K562 (cell line): Measurements from ENCODE around the gene CYSRT1. TPM values are rescaled to one million over a fixed set of nuclear protein-coding genes. Genes with fewer than 3 reads are reported as not detected.

Experiments
- ATAC-seq: fragments of 200-7000 bp; cut with Tn5 transposase; 3 replicates; pipeline ENCODE4 v1.9.1; 2020; ENCODE audit warnings: moderate library complexity
- BruUV-seq: library from RNA; stranded (reverse); fragments of 400-500 nt; replicated peaks from 2 replicates; lab custom pipeline; 2021; lab: Mats Ljungman, UMichigan
- CTCF ChIA-PET: fragments of 300-600 bp; formaldehyde crosslinking; extraction: SDS; loops from one replicate; lab custom pipeline; 2021; ENCODE audit warnings: low intra/inter-chr PET ratio; lab: Yijun Ruan, JAX
- POLR2A ChIA-PET: fragments of 300-600, 350-650 bp; sonication (Branson Sonifier 250); formaldehyde crosslinking; extraction: SDS; loops from one replicate; lab custom pipeline; 2021; ENCODE audit warnings: antibody characterized with exemption, inconsistent platforms; lab: Yijun Ruan, JAX
- DNase-seq, 4 experiments: peaks; one replicate each; pipeline versions ENCODE4 v3.0.0 to v3.0.0-alpha.2; 2011 to 2018; ENCODE audit warnings: low spot score in 3 of 4, mixed read lengths in 3 of 4; ENCODE audit errors: extremely low read depth in 1 of 4
- FAIRE-seq: peaks from 2 replicates; lab custom pipeline; 2011; peaks lifted over from hg19 to GRCh38; lab: Jason Lieb, UNC
- H2AFZ ChIP-seq: 2 replicates; pipeline ENCODE4 v1.6.0; 2011; ENCODE audit warnings: low read depth, low read length, control low read depth, inconsistent platforms
- H3K27ac ChIP-seq: fragments of 200-600 bp; 3 replicates; pipeline ENCODE4 v1.8.0; 2011; ENCODE audit warnings: low read depth, mild to moderate bottlenecking, control low read depth, inconsistent platforms, low read length, moderate library complexity, mixed read lengths; ENCODE audit errors: extremely low read depth
- H3K27me3 ChIP-seq, 2 experiments: fragments of 300-600 bp in 1 of 2; 2 replicates in 1 of 2; 3 replicates in 1 of 2; pipeline versions ENCODE4 v1.6.0 to v1.8.0; 2011; ENCODE audit warnings: inconsistent platforms in 2 of 2, low read length in 2 of 2, mild to moderate bottlenecking in 1 of 2, mixed read lengths in 1 of 2, moderate library complexity in 1 of 2; ENCODE audit not compliant: control insufficient read depth in 2 of 2, insufficient read depth in 2 of 2
- H3K36me3 ChIP-seq: fragments of 300-600 bp; 3 replicates; pipeline ENCODE4 v1.8.0; 2011; ENCODE audit warnings: mild to moderate bottlenecking, low read length, inconsistent platforms; ENCODE audit not compliant: control insufficient read depth, insufficient read depth
- H3K4me1 ChIP-seq, 2 experiments: fragments of 200-600 bp in 1 of 2; replicated peaks in 1 of 2; 2 replicates in 1 of 2; 3 replicates in 1 of 2; pipeline versions ENCODE4 v1.5.1 to v1.8.0; 2011; ENCODE audit warnings: inconsistent platforms in 2 of 2, low read length in 2 of 2, mild to moderate bottlenecking in 1 of 2, mixed read lengths in 1 of 2, moderate library complexity in 1 of 2; ENCODE audit not compliant: control insufficient read depth in 2 of 2, insufficient read depth in 2 of 2
- H3K4me2 ChIP-seq: 2 replicates; pipeline ENCODE4 v1.6.1; 2011; ENCODE audit warnings: low read length, control low read depth, inconsistent platforms, mixed read lengths; ENCODE audit not compliant: insufficient read depth
- H3K4me3 ChIP-seq: fragments of 200-600 bp; sonication (generic), shearing (Covaris generic); 2 replicates; pipeline ENCODE4 v1.5.1; 2016; ENCODE audit warnings: control low read depth, inconsistent platforms
- H3K79me2 ChIP-seq: fragments of 200-600 bp; 3 replicates; pipeline ENCODE4 v1.8.0; 2011; ENCODE audit warnings: low read length, inconsistent platforms; ENCODE audit not compliant: control insufficient read depth, insufficient read depth
- H3K9ac ChIP-seq, 2 experiments: 2 replicates each; pipeline versions ENCODE4 v1.6.0 to v1.6.1; 2011; ENCODE audit warnings: low read depth in 2 of 2, low read length in 2 of 2, control low read depth in 1 of 2, inconsistent platforms in 1 of 2, mild to moderate bottlenecking in 1 of 2, mixed read lengths in 1 of 2; ENCODE audit not compliant: insufficient read depth in 1 of 2
- H3K9me1 ChIP-seq: one replicate; pipeline ENCODE4 v1.6.0; 2011; ENCODE audit warnings: inconsistent platforms, mild to moderate bottlenecking, low read length, moderate library complexity; ENCODE audit not compliant: control insufficient read depth, insufficient read depth
- H3K9me3 ChIP-seq: replicated peaks from 2 replicates; pipeline ENCODE4 v1.5.1; 2011; ENCODE audit warnings: low read depth, low read length, inconsistent platforms; ENCODE audit not compliant: control insufficient read depth, insufficient read depth
- H4K20me1 ChIP-seq: replicated peaks from 2 replicates; pipeline ENCODE4 v1.6.1; 2011; ENCODE audit warnings: low read length, inconsistent platforms, mixed read lengths; ENCODE audit not compliant: control insufficient read depth, insufficient read depth
- CBX5 ChIP-seq: IDR thresholded peaks from 2 replicates; pipeline ENCODE4 v1.6.1; 2014; ENCODE audit warnings: low read depth, borderline replicate concordance
- CREB1 ChIP-seq, 2 experiments: sonication (generic) in 1 of 2; formaldehyde crosslinking in 1 of 2; IDR thresholded peaks; 2 replicates each; pipeline versions ENCODE4 v1.6.1 to v1.8.0; 2012 to 2022; ENCODE audit warnings: inconsistent platforms in 1 of 2, mild to moderate bottlenecking in 1 of 2, missing genetic modification reagents in 1 of 2, moderate library complexity in 1 of 2
- MED1 ChIP-seq: sonication (generic); formaldehyde crosslinking; IDR thresholded peaks from 2 replicates; pipeline ENCODE4 v1.8.1; 2023; ENCODE audit warnings: missing genetic modification reagents, borderline replicate concordance
- ZNF766 ChIP-seq: fragments of 200-800 bp; sonication (Bioruptor generic); conservative IDR thresholded peaks from 2 replicates; pipeline ENCODE4 v1.6.1; 2016; ENCODE audit warnings: missing genetic modification characterization, missing compliant biosample characterization
- WGBS: fragments of 100-300 bp; shearing (Covaris generic); methylation state at CpG from one replicate; pipeline ENCODE4 v1.1.6; 2016; ENCODE audit warnings: low coverage, mixed read lengths; ENCODE audit not compliant: insufficient coverage; ENCODE audit errors: missing lambda C conversion rate; 5-methylcytosine and 5-hydroxymethylcytosine counted together
- in situ Hi-C: fragments of 300-500 bp; cut with MboI; formaldehyde crosslinking; loops from 4 replicates; pipeline ENCODE4 v1.15.0; 2018; ENCODE audit warnings: inconsistent platforms, mixed read lengths
- intact Hi-C: fragments of 100-400 bp; cut with micrococcal nuclease; formaldehyde crosslinking; loops from 2 replicates; pipeline ENCODE4 v1.14.2; 2022
- polyA plus RNA-seq, 8 experiments: library from polyadenylated mRNA; depleted of rRNA in 4 of 8; stranded (reverse) in 5 of 8; unstranded in 3 of 8; fragments of >200 nt; fragmentation: Nextera tagmentation in 2 of 8; fragmentation: Illumina TruSeq in 1 of 8; extraction: Ambion mirVana in 2 of 8; extraction: Trizol in 1 of 8; gene quantifications; 2 replicates each; pipeline versions ENCODE4 v1.2.1 to v1.2.3, GENCODE V29; 2011 to 2014; ENCODE audit warnings: inconsistent platforms in 1 of 8, missing spikeins in 1 of 8
- total RNA-seq, 7 experiments: library from RNA; depleted of rRNA in 6 of 7; stranded (reverse); fragments of >200 nt in 6 of 7; fragmentation: Illumina TruSeq in 2 of 7; extraction: Trizol in 2 of 7; gene quantifications; 2 replicates each; pipeline versions ENCODE4 v1.2.1 to v1.2.3, GENCODE V29; 2011 to 2021; ENCODE audit warnings: low replicate concordance in 1 of 7
- TF ChIP-seq, protein P1 (sequence below): fragments of 250-450 bp; sonication (Bioruptor Pico); IDR thresholded peaks from 2 replicates; pipeline ENCODE4 v1.9.0; 2021; ENCODE audit warnings: mild to moderate bottlenecking

Gene CYSRT1
- total and polyA plus RNA-seq, 9 of the 15 experiments (the other 6 are each of a cell fraction or from before 2014, with no cell fraction given): 0.04 to 1.4 (median 0.42) TPM; not detected in 3

- no peak overlapping the region for H3K27ac ChIP-seq
- TF ChIP-seq ZNF766 (CRISPR knock-in tag) (no peak), MED1 (CRISPR knock-in tag) (no peak), CREB1 (IDR thresholded peaks at IDR 0.05) (0 out of 2 replicates have a peak, but pooled peaks have one; percentile 5), CREB1 (CRISPR knock-in tag; IDR thresholded peaks at IDR 0.05) (no peak), CBX5 (no peak)
- TF ChIP-seq, protein P1, sequence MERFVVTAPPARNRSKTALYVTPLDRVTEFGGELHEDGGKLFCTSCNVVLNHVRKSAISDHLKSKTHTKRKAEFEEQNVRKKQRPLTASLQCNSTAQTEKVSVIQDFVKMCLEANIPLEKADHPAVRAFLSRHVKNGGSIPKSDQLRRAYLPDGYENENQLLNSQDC: no peak
- TF ChIP-seq, all 486 proteins: peak for 1
- Histone ChIP-seq H3K79me2 (peaks cover 78% of the 10 kb centered on the region), H3K4me2 (peak overlapping the region; percentile 26), H3K4me1 (peaks cover 41 to 81% of the 10 kb centered on the region in 2 experiments), H3K27me3 (no peaks in the 10 kb centered on the region), H4K20me1 (peaks cover 5% of the 10 kb centered on the region), H2AFZ (no peak overlapping the region), H3K9me3 (no peaks in the 10 kb centered on the region), H3K9me1 (peaks cover 3% of the 10 kb centered on the region), H3K4me3 (no peak overlapping the region), H3K9ac (peak overlapping the region in 1 of 2 experiments; percentile 57; a peak in 1 of 4 replicates), H3K36me3 (peaks cover 30% of the 10 kb centered on the region; the same call in 2 of the 3 replicates)
- DNase-seq (no peak), ATAC-seq (no peak), FAIRE-seq (no peak)
- ChIA-PET POLR2A (interaction anchor here (1.5 to 5.7 kb wide), 2 partner anchors 8 to 13 kb away, joined by 5 to 56 read pairs; partner anchors contain the start of genes ANAPC2 and SSNA1), CTCF (no interaction called here)
- in situ Hi-C loops (no loop called here), intact Hi-C loops (no loop called here)
- no TSS peak for BruUV-seq
- 27% methylated on average over 8 of the region's 8 CpGs for WGBS
These were observed 22.0 kb upstream of the CYSRT1 start for GRCh38 chr9:137202966-137203365.
